CD4-positive, alpha-beta T cell (primary cell): ENCODE results near the gene NRXN2. TPM values are rescaled to one million over a fixed set of nuclear protein-coding genes. Genes with fewer than 3 reads are reported as not detected.

Experiments
- ATAC-seq: fragments of 200-7000 bp; cut with Tn5 transposase; one replicate; pipeline ENCODE4 v1.10.0; 2022; ENCODE audit warnings: mild to moderate bottlenecking; ENCODE audit not compliant: poor library complexity
- CTCF ChIA-PET: fragments of 350-600 bp; sonication (Branson Sonifier 250); formaldehyde crosslinking; loops from one replicate; lab custom pipeline; 2021; ENCODE audit warnings: antibody characterized with exemption, inconsistent platforms; lab: Charles Lee
- POLR2A ChIA-PET: fragments of 350-600 bp; sonication (Branson Sonifier 250); formaldehyde crosslinking; loops from one replicate; lab custom pipeline; 2021; ENCODE audit warnings: antibody characterized with exemption, inconsistent platforms; lab: Charles Lee
- DNase-seq, 14 experiments: peaks; one replicate each; pipeline ENCODE4 v3.0.0-alpha.2; 2013 to 2020; ENCODE audit warnings: mixed read lengths in 2 of 14
- H3K27ac ChIP-seq, 2 donors: one replicate each; pipeline versions ENCODE4 v1.5.1 to v1.7.0; 2013; ENCODE audit warnings: low read length in 2 of 2, low read depth in 1 of 2, mild to moderate bottlenecking in 1 of 2
- H3K27me3 ChIP-seq, 2 experiments: 1 replicate in 1 of 2; 2 replicates in 1 of 2; pipeline versions ENCODE4 v1.6.1 to v1.7.0; 2013; ENCODE audit warnings: low read length in 2 of 2, control low read depth in 1 of 2, mild to moderate bottlenecking in 1 of 2, moderate library complexity in 1 of 2; ENCODE audit not compliant: insufficient read depth in 2 of 2, control insufficient read depth in 1 of 2
- H3K36me3 ChIP-seq: one replicate; pipeline ENCODE4 v1.6.1; 2013; ENCODE audit warnings: low read length, control low read depth; ENCODE audit not compliant: insufficient read depth
- H3K4me1 ChIP-seq: one replicate; pipeline ENCODE4 v1.6.1; 2013; ENCODE audit warnings: low read length, control low read depth; ENCODE audit not compliant: insufficient read depth
- H3K4me3 ChIP-seq: one replicate; pipeline ENCODE4 v1.5.1; 2013; ENCODE audit warnings: mild to moderate bottlenecking, low read length, moderate library complexity
- H3K9me3 ChIP-seq, 2 experiments: 1 replicate in 1 of 2; 2 replicates in 1 of 2; pipeline versions ENCODE4 v1.6.1 to v1.7.0; 2013; ENCODE audit warnings: low read length in 2 of 2, mild to moderate bottlenecking in 2 of 2, control low read depth in 1 of 2, moderate library complexity in 1 of 2; ENCODE audit not compliant: control insufficient read depth in 1 of 2, insufficient read depth in 1 of 2
- H3K27ac Mint-ChIP-seq: one replicate; pipeline ENCODE4 v1.8.0; 2020; ENCODE audit warnings: mixed read lengths
- H3K27me3 Mint-ChIP-seq: one replicate; pipeline ENCODE4 v1.8.0; 2021; ENCODE audit warnings: mixed read lengths
- H3K36me3 Mint-ChIP-seq: one replicate; pipeline ENCODE4 v1.8.0; 2021; ENCODE audit warnings: low read depth, mixed read lengths
- H3K4me1 Mint-ChIP-seq: one replicate; pipeline ENCODE4 v1.8.0; 2021; ENCODE audit warnings: low read depth, mixed read lengths
- H3K4me3 Mint-ChIP-seq: one replicate; pipeline ENCODE4 v1.8.0; 2020; ENCODE audit warnings: mild to moderate bottlenecking, mixed read lengths
- H3K9me3 Mint-ChIP-seq: one replicate; pipeline ENCODE4 v1.8.0; 2020; ENCODE audit warnings: mixed read lengths
- intact Hi-C, 2 experiments: fragments of 100-400 bp; cut with DNase I in 1 of 2; cut with micrococcal nuclease in 1 of 2; formaldehyde crosslinking; loops; one replicate each; pipeline versions ENCODE4 v1.15.1 to v1.9.0; 2023 to 2025; cut with DNase I, micrococcal nuclease
- total RNA-seq, 174 experiments: library from RNA in 2 of 174; stranded (reverse) in 2 of 174; gene quantifications; one replicate each; pipeline ENCODE4 v1.2.3 and lab custom pipeline; 2021 to 2026
- TF ChIP-seq, protein P1 (sequence below): fragments of 200-600 bp; IDR thresholded peaks from one replicate; pipeline ENCODE4 v1.8.0; 2022; ENCODE audit warnings: antibody characterized with exemption, mild to moderate bottlenecking

Gene NRXN2
- total RNA-seq, 2 experiments from 2014 or later = 0.05 to 0.31 TPM

DNA sequence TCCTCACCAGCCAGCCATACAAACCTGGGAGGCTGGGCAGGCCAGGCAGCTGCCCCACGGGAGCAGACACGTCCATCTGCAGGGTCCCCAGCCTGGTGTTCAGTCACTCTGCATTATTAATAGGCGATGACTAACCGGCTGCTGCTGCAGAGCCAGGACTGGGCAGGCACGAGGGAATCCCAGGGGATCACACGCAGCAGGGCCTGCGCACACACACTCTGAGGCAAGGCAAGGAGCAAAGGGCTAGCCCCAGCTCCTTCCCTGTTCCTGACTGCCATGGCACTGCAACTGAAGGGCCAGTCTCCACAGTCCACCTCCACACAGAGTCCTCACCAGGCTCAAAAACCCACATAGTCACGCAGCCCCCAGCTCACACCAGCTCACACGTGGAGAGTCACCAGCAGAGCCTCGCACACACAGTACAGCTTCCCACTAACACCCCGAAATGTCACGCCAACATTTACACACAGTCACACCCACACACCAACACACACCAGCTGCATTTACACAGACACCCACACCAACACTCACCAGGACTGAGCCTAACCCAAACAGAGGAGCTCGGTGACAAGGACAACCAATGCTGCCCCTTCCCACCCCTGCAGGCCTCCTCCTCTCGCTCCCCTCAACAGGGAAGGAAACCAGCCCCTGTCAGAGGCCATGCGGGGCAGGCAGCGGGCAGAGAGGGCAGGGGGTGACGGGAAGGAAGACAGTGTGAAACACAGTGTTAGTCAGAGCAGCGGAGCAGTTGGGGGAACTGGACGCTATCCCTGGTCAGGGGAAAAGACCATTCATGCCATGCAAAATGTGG, 47.3 kb downstream of the NRXN2 start:
- Mint-ChIP-seq H3K27me3 (peaks cover 62% of the 10 kb centered on the region), H3K4me1 (no peaks in the 10 kb centered on the region), H3K36me3 (no peaks in the 10 kb centered on the region), H3K4me3 (no peak overlapping the region), H3K27ac (no peak overlapping the region), H3K9me3 (no peaks in the 10 kb centered on the region)
- ATAC-seq (no peak), DNase-seq (peak in 1 of 14 experiments; percentile 21)
- ChIA-PET POLR2A (no interaction called here), CTCF (no interaction called here)
- H3K27ac ChIP-seq = no peak overlapping the region
- peaks cover 11 to 22% of the 10 kb centered on the region in 2 experiments for H3K27me3 ChIP-seq
- no peaks in the 10 kb centered on the region for H3K9me3 ChIP-seq
- no peaks in the 10 kb centered on the region for H3K36me3 ChIP-seq
- TF ChIP-seq, protein P1, sequence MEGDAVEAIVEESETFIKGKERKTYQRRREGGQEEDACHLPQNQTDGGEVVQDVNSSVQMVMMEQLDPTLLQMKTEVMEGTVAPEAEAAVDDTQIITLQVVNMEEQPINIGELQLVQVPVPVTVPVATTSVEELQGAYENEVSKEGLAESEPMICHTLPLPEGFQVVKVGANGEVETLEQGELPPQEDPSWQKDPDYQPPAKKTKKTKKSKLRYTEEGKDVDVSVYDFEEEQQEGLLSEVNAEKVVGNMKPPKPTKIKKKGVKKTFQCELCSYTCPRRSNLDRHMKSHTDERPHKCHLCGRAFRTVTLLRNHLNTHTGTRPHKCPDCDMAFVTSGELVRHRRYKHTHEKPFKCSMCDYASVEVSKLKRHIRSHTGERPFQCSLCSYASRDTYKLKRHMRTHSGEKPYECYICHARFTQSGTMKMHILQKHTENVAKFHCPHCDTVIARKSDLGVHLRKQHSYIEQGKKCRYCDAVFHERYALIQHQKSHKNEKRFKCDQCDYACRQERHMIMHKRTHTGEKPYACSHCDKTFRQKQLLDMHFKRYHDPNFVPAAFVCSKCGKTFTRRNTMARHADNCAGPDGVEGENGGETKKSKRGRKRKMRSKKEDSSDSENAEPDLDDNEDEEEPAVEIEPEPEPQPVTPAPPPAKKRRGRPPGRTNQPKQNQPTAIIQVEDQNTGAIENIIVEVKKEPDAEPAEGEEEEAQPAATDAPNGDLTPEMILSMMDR = no peak
- H3K4me3 ChIP-seq = no peak overlapping the region
- intact Hi-C loops = no loop called here
- no peaks in the 10 kb centered on the region for H3K4me1 ChIP-seq

DNA sequence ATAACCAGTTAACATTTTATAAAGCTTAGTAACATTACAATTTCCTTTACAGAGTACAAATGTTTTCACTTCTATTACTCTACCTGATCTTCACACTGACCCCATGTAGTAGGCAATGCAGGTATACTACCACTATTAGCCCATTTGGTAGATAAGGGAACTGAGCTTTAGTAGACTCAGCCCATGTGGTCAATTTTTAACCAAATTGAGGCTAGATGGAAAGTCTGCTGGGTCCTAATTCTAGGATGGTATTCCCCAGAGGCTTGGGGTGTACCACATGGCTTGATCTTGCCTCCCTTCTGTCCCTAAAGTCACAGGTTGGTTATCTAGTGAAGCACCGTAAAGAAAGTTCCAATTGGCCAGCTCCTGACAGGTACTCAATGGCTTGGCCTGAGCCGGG, 48.2 kb downstream of the NRXN2 start:
- H3K27me3 ChIP-seq = peaks cover 11 to 27% of the 10 kb centered on the region in 2 experiments
- no peak for ATAC-seq
- ChIA-PET CTCF (no interaction called here), POLR2A (no interaction called here)
- no peaks in the 10 kb centered on the region for H3K36me3 Mint-ChIP-seq
- no peaks in the 10 kb centered on the region for H3K9me3 Mint-ChIP-seq
- DNase-seq = no peak
- H3K4me1 Mint-ChIP-seq = no peaks in the 10 kb centered on the region
- no peaks in the 10 kb centered on the region for H3K36me3 ChIP-seq
- intact Hi-C loops = no loop called here
- TF ChIP-seq, protein P1 = no peak
- H3K4me3 ChIP-seq = no peak overlapping the region
- peaks cover 69% of the 10 kb centered on the region for H3K27me3 Mint-ChIP-seq
- H3K27ac Mint-ChIP-seq = no peak overlapping the region
- no peak overlapping the region for H3K27ac ChIP-seq
- H3K4me3 Mint-ChIP-seq = no peak overlapping the region
- no peaks in the 10 kb centered on the region for H3K4me1 ChIP-seq
- H3K9me3 ChIP-seq = no peaks in the 10 kb centered on the region

DNA sequence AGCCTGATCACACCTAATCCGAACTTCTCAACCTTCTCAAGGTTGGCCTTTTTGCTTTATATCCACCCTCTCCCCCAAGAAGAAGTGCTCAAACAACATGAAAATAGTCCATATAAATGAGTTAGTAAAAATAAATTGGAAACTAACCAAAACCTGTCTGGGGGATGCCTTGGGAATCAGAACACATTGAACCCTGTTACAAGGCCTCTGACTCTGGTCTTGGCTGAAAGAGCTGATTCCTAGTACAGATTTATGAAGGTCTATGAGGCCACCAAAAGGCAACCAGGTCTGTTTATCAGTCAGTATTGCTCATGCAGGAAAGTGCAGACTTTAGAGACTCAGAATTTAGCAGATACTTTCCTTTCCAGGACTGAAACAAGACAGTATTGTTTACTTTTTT, 49.7 kb downstream of the NRXN2 start:
- no peaks in the 10 kb centered on the region for H3K4me1 Mint-ChIP-seq
- peaks cover 18 to 33% of the 10 kb centered on the region in 2 experiments for H3K27me3 ChIP-seq

More for the DNA sequence above, 49.7 kb downstream of the NRXN2 start:
- TF ChIP-seq, protein P1 = no peak
- Histone ChIP-seq H3K27ac (no peak overlapping the region), H3K4me3 (no peak overlapping the region), H3K36me3 (no peaks in the 10 kb centered on the region), H3K4me1 (no peaks in the 10 kb centered on the region), H3K9me3 (no peaks in the 10 kb centered on the region)
- Mint-ChIP-seq H3K27ac (no peak overlapping the region), H3K27me3 (peaks cover 80% of the 10 kb centered on the region), H3K9me3 (no peaks in the 10 kb centered on the region), H3K36me3 (no peaks in the 10 kb centered on the region), H3K4me3 (no peak overlapping the region)
- no peak for DNase-seq
- POLR2A ChIA-PET = no interaction called here
- CTCF ChIA-PET = no interaction called here
- no peak for ATAC-seq
- intact Hi-C loops = no loop called here
